ENCODE measurements around the gene HES4.

- TF ChIP-seq CTCF (IDR thresholded peaks at IDR 0.05) (no peak), POLR2A (IDR thresholded peaks at IDR 0.05) (peak in 1 of 2 donors; percentile 10), POLR2AphosphoS5 (IDR thresholded peaks at IDR 0.05) (peak; percentile 16 to 68 (median 27)), EP300 (IDR thresholded peaks at IDR 0.05) (peak; percentile 96)
These were observed 610 bp upstream of the HES4 start for GRCh38 chr1:1000357-1001056.
